ENCODE measurements around the gene DMTF1. TPM values are rescaled to one million over a fixed set of nuclear protein-coding genes. Genes with fewer than 3 reads are reported as not detected.
"Not testable (repeated sequence)": the region's sequence is repeated elsewhere in the genome, so short reads cannot be mapped to it uniquely, and the experiment has no call there.

DMTF1 gene
- total and polyA plus RNA-seq, 9 of the 15 experiments (the other 6 are each of a cell fraction or from before 2014, with no cell fraction given), result 25.7 to 208 (median 74.7) TPM

- TF ChIP-seq SREBF1 (IDR thresholded peaks at IDR 0.05; ENCODE audit: borderline replicate concordance, low read depth, low read length), result no peak
- no peak for TF ChIP-seq CTCFL (IDR thresholded peaks at IDR 0.05; ENCODE audit: borderline replicate concordance, insufficient read depth, low read depth, low read length, poor library complexity, severe bottlenecking)
- no peak for TF ChIP-seq GATAD2A (IDR thresholded peaks at IDR 0.05)
- no peak for TF ChIP-seq NFXL1 (CRISPR knock-in tag; IDR thresholded peaks at IDR 0.05)
- no peak for TF ChIP-seq BDP1 (IDR thresholded peaks at IDR 0.05; ENCODE audit: insufficient read depth, insufficient read length)
These were observed 52.7 kb downstream of the DMTF1 start (continued) for GRCh38 chr7:87204933-87205332.

- H2AFZ ChIP-seq (ENCODE audit: low read depth, low read length); POLR2A ChIA-PET; in situ Hi-C loops (cut with MboI); H3K79me2 ChIP-seq (ENCODE audit: control insufficient read depth, insufficient read depth, low read length); H3K4me3 ChIP-seq; H3K9ac ChIP-seq (ENCODE audit: insufficient read depth in 1 of 2, low read depth in 2 of 2, low read length in 2 of 2); CTCF ChIA-PET (ENCODE audit: low intra/inter-chr PET ratio); H3K9me1 ChIP-seq (ENCODE audit: control insufficient read depth, insufficient read depth, low read length); intact Hi-C loops (cut with micrococcal nuclease); H3K4me2 ChIP-seq (ENCODE audit: insufficient read depth, low read length); DNase-seq (ENCODE audit: extremely low read depth in 1 of 4, low spot score in 3 of 4); H3K36me3 ChIP-seq (ENCODE audit: control insufficient read depth, insufficient read depth, low read length); H3K4me1 ChIP-seq (replicated peaks in 1 of 2; ENCODE audit: control insufficient read depth in 2 of 2, insufficient read depth in 2 of 2, low read length in 2 of 2); H3K9me3 ChIP-seq (replicated peaks; ENCODE audit: control insufficient read depth, insufficient read depth, low read depth, low read length); FAIRE-seq; H4K20me1 ChIP-seq (replicated peaks; ENCODE audit: control insufficient read depth, insufficient read depth, low read length); H3K27me3 ChIP-seq (ENCODE audit: control insufficient read depth in 2 of 2, insufficient read depth in 2 of 2, low read length in 2 of 2); H3K27ac ChIP-seq (ENCODE audit: extremely low read depth, low read depth, low read length); BruUV-seq (replicated peaks); ATAC-seq: not testable (repeated sequence)
- TF ChIP-seq TRIM28 (IDR thresholded peaks at IDR 0.05) (peak; percentile 73; the same call in 1 of the 2 replicates), CBX3 (IDR thresholded peaks at IDR 0.05; ENCODE audit: borderline replicate concordance in 1 of 2, low read length in 2 of 2) (0 out of 3 replicates have a peak, but pooled peaks of 1 of the 2 experiments have one; percentile 63), ZNF707 (CRISPR knock-in tag; conservative IDR thresholded peaks at IDR 0.05) (peak; percentile 98)
- 9% methylated on average over 3 of the region's 3 CpGs for WGBS (ENCODE audit: insufficient coverage, low coverage, missing lambda C conversion rate)
These were observed 53.4 kb downstream of the DMTF1 start for GRCh38 chr7:87205701-87206100.

All from K562 (cell line).